ENCODE data around the gene YWHAE.
"Not testable (repeated sequence)": the region's sequence is repeated elsewhere in the genome, so short reads cannot be mapped to it uniquely, and the experiment has no call there.

Gene YWHAE

GRCh38 chr17:1420981-1421380 lies 21.0 kb upstream of the YWHAE start:
- H3K4me3 ChIP-seq (ENCODE audit: low read depth, low read length), result no peak overlapping the region
- no peak for TF ChIP-seq CTCF (IDR thresholded peaks at IDR 0.05; ENCODE audit: low read depth, low read length, missing control alignments)
- no peak for DNase-seq (ENCODE audit: low read depth)

GRCh38 chr17:1420163-1420562 lies 20.1 kb upstream of the YWHAE start:
- H3K4me3 ChIP-seq (ENCODE audit: low read depth, low read length), result no peak overlapping the region
- DNase-seq (ENCODE audit: low read depth), result no peak
- no peak for TF ChIP-seq CTCF (IDR thresholded peaks at IDR 0.05; ENCODE audit: low read depth, low read length, missing control alignments)

DNA sequence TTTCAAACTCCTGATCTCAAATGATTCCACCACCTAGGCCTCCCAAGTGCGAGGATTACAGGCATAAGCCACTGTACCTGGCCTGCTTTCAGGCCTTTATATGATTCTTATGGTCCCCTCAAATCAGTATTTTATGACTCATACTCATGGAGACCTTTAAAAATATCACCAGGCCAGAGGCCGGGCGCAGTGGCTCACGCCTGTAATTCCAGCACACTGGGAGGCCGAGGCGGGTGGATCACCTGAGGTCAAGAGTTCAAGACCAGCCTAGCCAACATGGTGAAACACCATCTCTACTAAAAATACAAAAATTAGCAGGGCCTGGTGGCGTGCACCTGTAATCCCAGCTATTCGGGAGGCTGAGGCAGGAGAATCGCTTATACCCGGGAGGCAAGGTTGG lies 18.5 kb upstream of the YWHAE start:
- not testable (repeated sequence) for DNase-seq (ENCODE audit: low read depth); H3K4me3 ChIP-seq (ENCODE audit: low read depth, low read length)

- no peak for DNase-seq (ENCODE audit: low read depth)
- no peak overlapping the region for H3K4me3 ChIP-seq (ENCODE audit: low read depth, low read length)
- no peak for TF ChIP-seq CTCF (IDR thresholded peaks at IDR 0.05; ENCODE audit: low read depth, low read length, missing control alignments)
Measured at GRCh38 chr17:1416414-1416813, 16.4 kb upstream of the YWHAE start.

DNA sequence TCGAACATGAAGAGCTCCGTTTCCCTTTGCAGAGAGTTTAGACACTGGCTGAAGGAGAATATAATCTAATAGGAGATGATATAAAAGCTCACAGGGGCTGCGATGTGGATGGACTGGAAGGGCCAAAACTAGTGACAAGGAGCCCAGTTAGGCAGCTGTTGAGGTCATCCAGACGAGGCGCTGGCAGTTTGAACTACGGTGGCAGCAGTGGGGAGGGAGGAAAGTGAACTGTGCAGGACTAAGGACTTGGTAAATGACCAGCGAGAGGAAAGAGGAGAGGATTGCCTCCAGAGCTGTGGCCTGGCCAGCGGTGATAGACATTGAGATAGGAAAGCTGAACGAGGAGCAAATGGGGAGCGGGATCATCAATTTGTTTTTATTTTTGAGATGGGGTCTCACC lies 14.6 kb upstream of the YWHAE start:
- no peak for DNase-seq (ENCODE audit: low read depth)
- TF ChIP-seq CTCF (IDR thresholded peaks at IDR 0.05; ENCODE audit: low read depth, low read length, missing control alignments), result no peak
- H3K4me3 ChIP-seq (ENCODE audit: low read depth, low read length), result no peak overlapping the region

GRCh38 chr17:1414001-1414574 lies 14.1 kb upstream of the YWHAE start:
- no peak overlapping the region for H3K4me3 ChIP-seq (ENCODE audit: low read depth, low read length)
- TF ChIP-seq CTCF (IDR thresholded peaks at IDR 0.05; ENCODE audit: low read depth, low read length, missing control alignments), result no peak
- DNase-seq (ENCODE audit: low read depth), result no peak

GRCh38 chr17:1413281-1413791 lies 13.3 kb upstream of the YWHAE start:
- H3K4me3 ChIP-seq (ENCODE audit: low read depth, low read length), result no peak overlapping the region
- no peak for TF ChIP-seq CTCF (IDR thresholded peaks at IDR 0.05; ENCODE audit: low read depth, low read length, missing control alignments)
- DNase-seq (ENCODE audit: low read depth), result no peak

Measured in GM12864 (cell line).